Gastrocnemius medialis (tissue), 4 donors: ENCODE measurements around the gene WWOX. TPM values are rescaled to one million over a fixed set of nuclear protein-coding genes. Genes with fewer than 3 reads are reported as not detected.

Experiments
- ATAC-seq, 2 donors: fragments of 150-250 bp; one replicate each; pipeline ENCODE4 v1.9.1; 2016
- DNase-seq, 2 donors: peaks; one replicate each; pipeline ENCODE4 v3.0.0-alpha.2; 2019
- H3K27ac ChIP-seq, 4 donors: fragments of 200-600 bp; sonication (generic); 1 replicate in 1 of 4; 2 replicates in 3 of 4; pipeline ENCODE4 v1.5.1; 2016 to 2018; ENCODE audit warnings: mild to moderate bottlenecking in 2 of 4, moderate library complexity in 1 of 4
- H3K27me3 ChIP-seq, 3 donors: fragments of 200-600 bp; sonication (generic) in 2 of 3; 1 replicate in 1 of 3; 2 replicates in 2 of 3; pipeline versions ENCODE4 v1.5.1 to v1.6.0; 2016 to 2019; ENCODE audit warnings: mild to moderate bottlenecking in 1 of 3, moderate library complexity in 1 of 3
- H3K36me3 ChIP-seq, 2 donors: fragments of 200-600 bp; sonication (generic) in 1 of 2; one replicate each; pipeline ENCODE4 v1.5.1; 2017 to 2018
- H3K4me1 ChIP-seq, 2 donors: fragments of 200-600 bp; sonication (generic) in 1 of 2; one replicate each; pipeline ENCODE4 v1.5.1; 2016 to 2017; ENCODE audit warnings: mild to moderate bottlenecking in 2 of 2
- H3K4me3 ChIP-seq, 4 donors: fragments of 200-600 bp; sonication (generic) in 3 of 4; 1 replicate in 1 of 4; 2 replicates in 3 of 4; pipeline ENCODE4 v1.5.1; 2016 to 2019; ENCODE audit warnings: mild to moderate bottlenecking in 2 of 4
- H3K9me3 ChIP-seq, 3 donors: fragments of 200-600 bp; sonication (generic) in 2 of 3; 1 replicate in 1 of 3; 2 replicates in 2 of 3; pipeline ENCODE4 v1.5.1; 2016 to 2019
- POLR2A ChIP-seq, 2 donors: fragments of 450-650 bp; IDR thresholded peaks; one replicate each; pipeline ENCODE4 v1.6.1; 2017; ENCODE audit warnings: antibody characterized with exemption in 2 of 2, mild to moderate bottlenecking in 2 of 2, moderate library complexity in 2 of 2
- in situ Hi-C, 4 donors: fragments of 200-750 bp; cut with MboI; loops; one replicate each; pipeline versions ENCODE4 v1.15.0 to v1.8.0; 2017; ENCODE audit warnings: low sequenced_read_pairs in 4 of 4
- intact Hi-C: fragments of 100-400 bp; cut with DNase I; formaldehyde crosslinking; loops from one replicate; pipeline ENCODE4 v1.15.1; 2023; ENCODE audit warnings: low total_unique reads
- total RNA-seq, 4 donors: library from RNA; depleted of rRNA; stranded (reverse); fragments of >200 nt; gene quantifications; one replicate each; pipeline versions ENCODE4 v1.1.0 to v1.2.3, GENCODE V29; 2016
- TF ChIP-seq, protein P1 (sequence below), 5 experiments: fragments of 450-650 bp in 3 of 5; fragments of 200-600 bp in 2 of 5; sonication (generic) in 2 of 5; IDR thresholded peaks in 4 of 5; conservative IDR thresholded peaks in 1 of 5; 1 replicate in 4 of 5; 2 replicates in 1 of 5; pipeline ENCODE4 v1.5.1; 2016 to 2019; ENCODE audit warnings: antibody characterized with exemption in 5 of 5, mild to moderate bottlenecking in 3 of 5, moderate library complexity in 3 of 5

The WWOX gene
- total RNA-seq, 4 donors from 2014 or later = 3.3 to 13.0 (median 6.0) TPM

DNA sequence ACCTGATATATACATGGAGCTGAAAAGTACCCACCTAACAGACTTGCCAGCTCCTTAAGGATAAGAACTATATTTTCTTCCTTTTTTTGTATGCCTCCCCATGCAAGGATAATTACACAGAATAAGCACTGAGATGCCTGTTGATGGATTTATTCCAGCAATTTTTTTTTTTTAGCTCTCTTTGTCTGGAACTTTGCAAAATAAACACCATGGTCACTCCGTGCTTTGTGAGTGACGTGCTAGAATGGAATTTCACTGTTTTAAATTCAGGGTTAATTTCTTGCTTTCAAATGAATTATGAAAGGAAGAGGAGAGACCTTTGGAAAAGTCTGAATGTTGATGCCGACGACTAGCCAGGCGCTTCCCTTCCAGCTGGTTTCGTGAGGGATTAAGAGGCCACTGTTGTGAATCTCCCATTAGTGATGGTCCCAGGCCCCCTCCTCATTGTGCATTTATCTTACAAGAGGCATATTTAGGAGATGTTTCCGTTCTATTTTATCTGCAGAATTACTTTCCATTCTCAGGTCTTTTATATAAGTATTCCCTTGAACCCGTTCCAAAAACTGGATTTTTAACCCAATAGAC lies 529.1 kb downstream of the WWOX start:
- Histone ChIP-seq H3K27me3 (no peaks in the 10 kb centered on the region), H3K4me3 (no peak overlapping the region), H3K4me1 (peaks cover 14 to 29% of the 10 kb centered on the region in 2 donors), H3K36me3 (no peaks in the 10 kb centered on the region), H3K27ac (peak overlapping the region in 1 of 4 donors; percentile 45), H3K9me3 (no peaks in the 10 kb centered on the region)
- in situ Hi-C loops (no loop called here), intact Hi-C loops (loop anchor here (1.0 to 10.0 kb wide), 4 partner anchors 32 to 146 kb away; no protein-coding TSS in a partner anchor)
- ATAC-seq (no peak), DNase-seq (no peak)
- no peak for TF ChIP-seq POLR2A (IDR thresholded peaks at IDR 0.05)
- TF ChIP-seq, protein P1, sequence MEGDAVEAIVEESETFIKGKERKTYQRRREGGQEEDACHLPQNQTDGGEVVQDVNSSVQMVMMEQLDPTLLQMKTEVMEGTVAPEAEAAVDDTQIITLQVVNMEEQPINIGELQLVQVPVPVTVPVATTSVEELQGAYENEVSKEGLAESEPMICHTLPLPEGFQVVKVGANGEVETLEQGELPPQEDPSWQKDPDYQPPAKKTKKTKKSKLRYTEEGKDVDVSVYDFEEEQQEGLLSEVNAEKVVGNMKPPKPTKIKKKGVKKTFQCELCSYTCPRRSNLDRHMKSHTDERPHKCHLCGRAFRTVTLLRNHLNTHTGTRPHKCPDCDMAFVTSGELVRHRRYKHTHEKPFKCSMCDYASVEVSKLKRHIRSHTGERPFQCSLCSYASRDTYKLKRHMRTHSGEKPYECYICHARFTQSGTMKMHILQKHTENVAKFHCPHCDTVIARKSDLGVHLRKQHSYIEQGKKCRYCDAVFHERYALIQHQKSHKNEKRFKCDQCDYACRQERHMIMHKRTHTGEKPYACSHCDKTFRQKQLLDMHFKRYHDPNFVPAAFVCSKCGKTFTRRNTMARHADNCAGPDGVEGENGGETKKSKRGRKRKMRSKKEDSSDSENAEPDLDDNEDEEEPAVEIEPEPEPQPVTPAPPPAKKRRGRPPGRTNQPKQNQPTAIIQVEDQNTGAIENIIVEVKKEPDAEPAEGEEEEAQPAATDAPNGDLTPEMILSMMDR (IDR thresholded peaks at IDR 0.05 in 4 of 5, conservative IDR thresholded peaks at IDR 0.05 in 1 of 5) = no peak

DNA sequence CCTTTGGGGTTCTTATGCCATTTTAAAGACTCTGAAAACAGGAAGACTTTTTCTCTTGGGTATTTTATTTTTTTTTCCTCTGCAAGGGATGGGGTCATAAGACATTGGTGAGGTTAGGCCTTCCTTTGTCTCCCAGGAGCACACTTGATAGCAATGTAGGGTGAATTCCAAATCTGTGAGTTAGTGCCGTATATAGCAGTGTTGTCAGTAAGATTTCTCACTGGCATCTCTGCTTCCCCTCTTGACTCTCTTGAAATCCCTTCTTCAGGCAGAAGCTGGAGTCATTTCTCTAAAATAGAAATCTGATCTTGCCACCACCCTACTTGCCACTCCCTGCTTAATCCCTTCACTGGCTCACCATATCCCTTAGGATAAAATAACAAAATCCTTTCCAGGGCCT lies 529.7 kb downstream of the WWOX start:
- Histone ChIP-seq H3K27me3 (no peaks in the 10 kb centered on the region), H3K4me3 (no peak overlapping the region), H3K36me3 (no peaks in the 10 kb centered on the region), H3K27ac (peak overlapping the region in 3 of 4 donors; percentile 40 to 67 (median 60)), H3K9me3 (no peaks in the 10 kb centered on the region), H3K4me1 (peaks cover 14 to 29% of the 10 kb centered on the region in 2 donors)
- no peak for DNase-seq
- intact Hi-C loops (loop anchor here (1.0 to 10.0 kb wide), 4 partner anchors 32 to 146 kb away; no protein-coding TSS in a partner anchor), in situ Hi-C loops (no loop called here)
- TF ChIP-seq, protein P1 (IDR thresholded peaks at IDR 0.05 in 4 of 5, conservative IDR thresholded peaks at IDR 0.05 in 1 of 5) = no peak
- no peak for TF ChIP-seq POLR2A (IDR thresholded peaks at IDR 0.05)
- peak; percentile 72 to 92 for ATAC-seq

DNA sequence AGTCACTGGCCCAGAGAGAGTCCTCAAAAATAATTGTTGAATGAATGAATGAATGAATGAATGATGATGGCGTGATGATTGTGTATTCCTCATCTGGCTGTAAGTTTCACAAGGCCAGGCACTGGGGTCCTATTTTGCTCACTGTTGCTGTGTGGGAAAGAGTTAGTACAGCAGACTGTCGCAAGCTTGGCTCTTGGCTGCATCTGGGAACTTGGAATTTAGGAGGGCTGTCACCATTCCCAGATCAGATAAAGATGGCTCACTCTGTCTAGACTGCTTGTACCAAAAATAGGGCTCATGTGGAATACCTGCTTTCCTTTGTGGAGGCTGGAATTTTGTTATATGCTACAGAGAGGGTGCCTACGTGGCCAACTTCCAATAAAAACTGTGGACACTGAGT lies 530.6 kb downstream of the WWOX start:
- in situ Hi-C loops (no loop called here), intact Hi-C loops (no loop called here)
- Histone ChIP-seq H3K9me3 (no peaks in the 10 kb centered on the region), H3K4me1 (peaks cover 14 to 27% of the 10 kb centered on the region in 2 donors), H3K4me3 (no peak overlapping the region), H3K27ac (peak overlapping the region in 3 of 4 donors; percentile 14 to 67 (median 60)), H3K27me3 (no peaks in the 10 kb centered on the region), H3K36me3 (no peaks in the 10 kb centered on the region)
- DNase-seq (peak in 1 of 2 donors; percentile 36), ATAC-seq (peak; percentile 78 to 86)
- TF ChIP-seq, protein P1 (IDR thresholded peaks at IDR 0.05 in 4 of 5, conservative IDR thresholded peaks at IDR 0.05 in 1 of 5) = no peak
- TF ChIP-seq POLR2A (IDR thresholded peaks at IDR 0.05) = no peak

DNA sequence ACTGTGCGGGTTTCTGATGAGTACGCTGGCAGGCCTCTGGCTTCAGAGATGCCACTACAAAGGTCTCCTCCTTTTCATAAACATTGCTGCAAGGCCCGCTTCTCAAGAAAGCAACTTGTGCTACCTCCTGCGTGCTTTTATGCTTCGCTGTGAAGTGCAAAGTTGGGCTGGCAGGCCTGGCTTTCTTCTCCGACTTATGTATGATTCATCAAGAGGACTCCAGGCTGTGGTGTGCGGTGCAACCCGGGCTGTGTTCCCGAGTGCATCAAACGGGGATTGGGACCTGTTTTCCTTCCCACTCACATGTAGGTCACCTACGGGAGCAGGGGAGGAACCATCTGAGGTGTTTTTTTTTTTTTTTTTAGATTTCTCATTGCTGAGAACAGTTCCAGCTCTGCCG lies 534.1 kb downstream of the WWOX start:
- ATAC-seq (no peak), DNase-seq (no peak)
- no peak for TF ChIP-seq POLR2A (IDR thresholded peaks at IDR 0.05)
- TF ChIP-seq, protein P1 (IDR thresholded peaks at IDR 0.05 in 4 of 5, conservative IDR thresholded peaks at IDR 0.05 in 1 of 5) = no peak
- Histone ChIP-seq H3K9me3 (no peaks in the 10 kb centered on the region), H3K4me1 (peaks cover 13 to 21% of the 10 kb centered on the region in 2 donors), H3K27me3 (no peaks in the 10 kb centered on the region), H3K4me3 (no peak overlapping the region), H3K36me3 (no peaks in the 10 kb centered on the region), H3K27ac (no peak overlapping the region)
- in situ Hi-C loops (no loop called here), intact Hi-C loops (no loop called here)
